Activated CD8-positive, alpha-beta memory T cell treated with anti-CD3 and anti-CD28 coated beads for 24 hours (primary cell): Measurements from ENCODE around the gene OSER1.

Experiments
- DNase-seq: peaks from one replicate; pipeline ENCODE4 v3.0.0-alpha.2; 2020

Gene OSER1

GRCh38 chr20:44223721-44224120 lies 13.2 kb upstream of the OSER1 start:
- DNase-seq, result no peak

- DNase-seq, result no peak
These were observed 12.2 kb upstream of the OSER1 start for GRCh38 chr20:44222633-44223368.

GRCh38 chr20:44222027-44222426 lies 11.5 kb upstream of the OSER1 start:
- DNase-seq, result no peak

GRCh38 chr20:44221368-44221954 lies 10.9 kb upstream of the OSER1 start:
- no peak for DNase-seq

GRCh38 chr20:44219791-44220190 lies 9.2 kb upstream of the OSER1 start:
- no peak for DNase-seq

GRCh38 chr20:44219170-44219730 lies 8.7 kb upstream of the OSER1 start:
- no peak for DNase-seq

GRCh38 chr20:44218446-44218845 lies 7.9 kb upstream of the OSER1 start:
- DNase-seq, result no peak

- DNase-seq, result peak; percentile 80
These were observed 6.9 kb upstream of the OSER1 start for GRCh38 chr20:44217342-44218092.

- peak; percentile 83 for DNase-seq
These were observed 4.6 kb upstream of the OSER1 start for GRCh38 chr20:44215125-44215524.

GRCh38 chr20:44212792-44213191 lies 2.2 kb upstream of the OSER1 start:
- DNase-seq, result no peak

- DNase-seq, result no peak
These were observed 837 bp upstream of the OSER1 start for GRCh38 chr20:44211177-44212039.

- peak; percentile 67 for DNase-seq
These were observed 725 bp downstream of the OSER1 start for GRCh38 chr20:44209686-44210405.

GRCh38 chr20:44208770-44209169 lies 1.8 kb downstream of the OSER1 start:
- DNase-seq, result no peak

- no peak for DNase-seq
These were observed 2.4 kb downstream of the OSER1 start for GRCh38 chr20:44208165-44208564.

- no peak for DNase-seq
These were observed 3.3 kb downstream of the OSER1 start for GRCh38 chr20:44207126-44207723.

GRCh38 chr20:44206132-44206531 lies 4.4 kb downstream of the OSER1 start:
- no peak for DNase-seq

- DNase-seq, result no peak
These were observed 5.7 kb downstream of the OSER1 start for GRCh38 chr20:44204832-44205215.

- no peak for DNase-seq
These were observed 6.3 kb downstream of the OSER1 start for GRCh38 chr20:44204156-44204831.

- no peak for DNase-seq
These were observed 7.4 kb downstream of the OSER1 start for GRCh38 chr20:44203161-44203560.

GRCh38 chr20:44200983-44201382 lies 9.6 kb downstream of the OSER1 start:
- DNase-seq, result no peak

- DNase-seq, result no peak
These were observed 10.2 kb downstream of the OSER1 start for GRCh38 chr20:44200371-44200770.
